ENCODE results near the gene MDP1. TPM values are rescaled to one million over a fixed set of nuclear protein-coding genes. Genes with fewer than 3 reads are reported as not detected.

MDP1 gene
- total RNA-seq, 1 donor from 2014 or later = 3.9 TPM

GRCh38 chr14:24181371-24182077, 34.3 kb downstream of the MDP1 start:
- DNase-seq (ENCODE audit: low spot score) = no peak

DNA sequence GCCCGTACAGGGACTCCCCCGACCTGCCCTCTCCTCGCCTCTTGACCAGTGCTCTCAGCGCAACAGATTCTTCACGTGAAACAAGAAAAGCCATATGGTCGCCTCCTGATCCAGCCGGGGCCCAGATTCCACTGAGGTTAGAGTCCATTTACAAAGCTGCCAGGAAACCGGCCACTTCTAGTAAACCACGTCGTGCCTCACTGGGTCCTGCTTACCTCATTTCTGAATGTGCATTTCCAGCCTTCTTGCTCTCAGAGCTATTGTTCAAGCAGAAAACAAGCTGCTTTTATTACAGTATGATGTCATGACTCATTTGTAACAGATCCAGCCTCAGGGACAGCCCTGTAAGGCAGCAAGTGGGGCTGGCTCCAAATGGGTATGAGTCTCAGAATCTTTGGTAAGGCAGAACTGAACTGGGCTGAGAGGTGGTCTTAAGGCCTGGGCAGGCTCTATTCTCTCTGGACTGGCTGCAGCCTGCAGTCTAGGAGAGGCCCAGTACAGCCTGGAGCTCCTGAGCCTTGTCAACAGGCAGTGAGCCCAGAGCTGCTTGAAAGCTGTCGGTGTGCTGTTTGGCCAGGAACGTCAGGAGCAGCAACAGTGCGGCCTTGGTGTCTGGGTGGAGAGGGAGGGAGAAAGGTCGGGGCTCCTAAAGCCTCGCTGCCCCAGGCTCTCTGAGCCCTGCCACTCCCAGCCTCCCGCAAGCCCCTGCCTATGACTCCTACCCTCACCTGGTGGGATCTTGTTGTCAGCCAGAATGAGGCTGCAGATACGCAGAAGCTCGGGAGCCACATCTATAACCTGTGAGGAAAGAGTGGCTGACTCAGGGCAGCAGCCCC, 35.7 kb downstream of the MDP1 start:
- DNase-seq (ENCODE audit: low spot score) = no peak

DNA sequence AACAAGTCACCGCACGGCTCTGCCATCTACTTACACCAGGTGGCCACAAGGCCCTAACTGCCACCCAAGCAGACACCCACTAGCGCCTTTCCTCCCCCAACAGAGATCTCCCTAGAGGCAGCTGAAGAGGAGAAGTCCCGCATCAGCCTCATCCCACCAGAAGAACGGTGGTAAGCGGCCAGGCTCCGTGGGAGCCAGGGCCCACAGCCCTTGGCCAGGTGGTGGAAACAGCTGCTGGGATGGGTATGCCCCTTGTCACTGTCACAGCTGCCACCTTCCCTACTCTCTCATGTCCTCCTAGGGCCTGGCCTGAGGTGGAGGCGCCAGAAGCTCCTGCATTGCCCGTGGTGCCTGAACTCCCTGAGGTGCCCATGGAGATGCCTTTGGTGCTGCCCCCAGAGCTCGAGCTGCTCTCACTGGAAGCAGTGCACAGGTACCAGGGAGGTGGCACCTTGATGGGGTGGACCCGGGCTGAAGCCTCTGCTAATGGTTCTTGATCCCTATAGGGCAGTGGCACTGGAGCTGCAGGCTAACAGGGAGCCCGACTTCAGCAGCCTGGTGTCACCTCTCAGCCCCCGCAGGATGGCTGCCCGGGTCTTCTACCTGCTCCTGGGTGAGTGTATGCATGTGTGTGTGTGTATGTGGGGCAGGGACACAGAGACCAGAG, 36.4 kb downstream of the MDP1 start:
- DNase-seq (ENCODE audit: low spot score) = no peak

DNA sequence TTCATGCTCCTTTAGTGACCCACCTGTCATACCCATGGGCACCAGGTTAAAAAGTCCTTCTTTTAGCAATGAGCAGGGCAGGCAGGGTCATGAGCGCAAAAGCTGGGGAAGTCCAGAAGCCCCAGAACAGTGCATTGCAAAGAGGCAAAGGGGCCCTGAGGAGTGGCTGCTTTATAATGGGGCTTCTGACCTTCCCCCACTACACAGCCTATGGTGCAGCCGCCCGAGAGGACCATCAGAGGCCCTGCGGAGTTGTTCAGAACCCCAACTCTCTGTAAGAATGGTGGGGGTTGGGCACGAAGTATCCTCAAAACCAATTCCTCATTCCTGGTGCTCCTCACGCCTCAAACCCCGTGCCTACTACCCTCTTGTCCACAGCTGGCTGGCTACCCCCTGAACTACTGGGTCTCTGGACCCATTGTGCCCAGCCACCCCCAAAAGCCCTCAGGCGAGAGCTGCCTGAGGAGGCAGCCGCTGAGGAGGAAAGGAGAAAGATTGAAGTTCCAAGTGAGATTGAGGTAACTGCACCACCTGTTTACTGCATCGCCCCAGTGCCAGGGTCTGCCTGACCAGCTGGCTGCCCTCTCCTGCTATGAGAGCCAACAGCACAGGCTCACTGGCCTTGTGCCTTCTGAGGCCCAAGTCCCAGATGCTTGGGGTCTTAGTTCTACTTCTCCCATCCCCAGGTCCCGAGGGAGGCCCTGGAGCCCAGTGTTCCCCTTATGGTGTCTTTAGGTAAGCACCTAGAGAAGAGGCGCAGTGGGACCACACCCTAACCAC, 37.3 kb downstream of the MDP1 start:
- no peak for DNase-seq (ENCODE audit: low spot score)

GRCh38 chr14:24177891-24178290, 38.0 kb downstream of the MDP1 start:
- no peak for DNase-seq (ENCODE audit: low spot score)

GRCh38 chr14:24177041-24177825, 38.6 kb downstream of the MDP1 start:
- no peak for DNase-seq (ENCODE audit: low spot score)

GRCh38 chr14:24176599-24176998, 39.3 kb downstream of the MDP1 start:
- no peak for DNase-seq (ENCODE audit: low spot score)

DNA sequence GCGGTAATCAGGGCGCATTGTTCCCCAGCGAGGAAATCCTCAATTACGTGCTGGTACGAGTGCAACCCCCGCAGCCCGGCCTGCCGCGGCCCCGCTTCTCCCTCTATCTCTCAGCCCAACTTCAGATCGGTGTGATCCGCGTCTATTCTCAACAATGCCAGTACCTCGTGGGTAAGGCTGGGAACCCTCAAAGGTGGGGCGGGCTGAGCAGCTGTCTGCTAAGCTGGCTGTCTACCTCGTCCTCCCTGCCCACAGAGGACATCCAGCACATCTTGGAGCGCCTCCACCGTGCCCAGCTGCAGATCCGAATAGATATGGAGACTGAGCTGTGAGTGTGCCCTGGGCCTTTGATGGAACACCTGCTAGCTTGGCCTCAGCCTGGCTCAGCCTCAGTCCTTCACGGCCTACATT, 43.0 kb downstream of the MDP1 start:
- DNase-seq (ENCODE audit: low spot score) = no peak

DNA sequence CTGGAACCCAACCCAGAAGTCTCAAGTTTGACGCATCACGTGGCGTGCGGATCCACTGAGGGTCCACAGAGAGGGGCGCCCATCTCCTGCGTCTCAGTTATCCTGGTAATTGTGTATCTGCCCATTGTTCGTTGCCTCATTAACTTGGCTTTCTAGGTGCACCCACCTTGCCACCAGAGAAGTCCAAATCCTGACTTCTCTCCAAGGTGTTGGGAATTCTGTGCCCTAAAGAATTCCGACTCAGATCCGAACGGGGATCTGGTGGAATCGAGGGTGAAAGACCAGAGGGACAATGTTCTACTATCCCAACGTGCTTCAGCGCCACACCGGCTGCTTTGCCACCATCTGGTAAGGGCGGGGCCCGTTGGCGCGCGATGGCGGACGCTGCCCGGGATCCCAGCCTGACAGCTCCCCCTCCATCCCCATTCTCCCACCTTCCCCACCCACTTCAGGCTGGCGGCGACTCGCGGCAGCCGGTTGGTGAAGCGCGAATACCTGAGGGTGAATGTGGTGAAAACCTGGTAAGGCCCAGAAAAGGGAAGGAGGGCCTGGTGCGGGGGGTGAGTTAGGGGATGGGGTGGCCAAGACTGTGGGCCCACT, 43.5 kb downstream of the MDP1 start:
- DNase-seq (ENCODE audit: low spot score) = no peak

- DNase-seq (ENCODE audit: low spot score) = peak; percentile 97
Measured at GRCh38 chr14:24171422-24172260, 44.2 kb downstream of the MDP1 start, which contains the start of gene REC8. Gene REC8, plus strand, starts transcription at chr14:24172080. Its CDS starts 473 bp downstream, at chr14:24172553.

DNA sequence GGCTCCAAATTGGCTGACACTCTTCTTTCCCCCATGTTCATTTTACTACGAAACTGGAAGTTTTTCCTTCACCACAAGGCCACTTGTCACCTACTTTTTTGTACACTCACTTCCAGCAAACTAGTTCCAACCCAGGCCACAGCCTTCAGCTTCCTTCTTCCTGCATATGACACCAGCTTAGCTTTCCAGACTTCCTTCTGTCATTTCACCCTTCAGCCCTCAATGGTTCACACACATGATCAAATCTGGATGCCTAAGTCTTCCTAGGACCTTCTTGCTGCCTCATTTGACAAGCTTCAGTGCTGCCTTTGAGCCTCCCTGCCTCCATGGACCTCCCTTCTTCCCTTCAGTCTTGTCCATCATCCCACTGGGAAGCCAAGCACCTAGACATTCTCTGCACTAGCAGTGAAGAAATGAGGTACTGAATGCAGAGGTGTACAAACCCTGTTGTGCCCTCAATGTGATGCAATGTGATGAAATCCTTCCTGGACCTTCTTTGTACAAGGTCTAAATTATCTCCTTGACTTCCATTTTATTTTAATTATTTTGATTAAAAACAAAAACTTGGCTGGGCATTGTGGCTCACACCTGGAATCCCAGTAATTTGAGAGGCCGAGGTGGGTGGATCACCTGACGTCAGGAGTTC, 48.3 kb downstream of the MDP1 start:
- no peak for DNase-seq (ENCODE audit: low spot score)

GRCh38 chr14:24165785-24166184, 50.1 kb downstream of the MDP1 start:
- DNase-seq (ENCODE audit: low spot score) = no peak

DNA sequence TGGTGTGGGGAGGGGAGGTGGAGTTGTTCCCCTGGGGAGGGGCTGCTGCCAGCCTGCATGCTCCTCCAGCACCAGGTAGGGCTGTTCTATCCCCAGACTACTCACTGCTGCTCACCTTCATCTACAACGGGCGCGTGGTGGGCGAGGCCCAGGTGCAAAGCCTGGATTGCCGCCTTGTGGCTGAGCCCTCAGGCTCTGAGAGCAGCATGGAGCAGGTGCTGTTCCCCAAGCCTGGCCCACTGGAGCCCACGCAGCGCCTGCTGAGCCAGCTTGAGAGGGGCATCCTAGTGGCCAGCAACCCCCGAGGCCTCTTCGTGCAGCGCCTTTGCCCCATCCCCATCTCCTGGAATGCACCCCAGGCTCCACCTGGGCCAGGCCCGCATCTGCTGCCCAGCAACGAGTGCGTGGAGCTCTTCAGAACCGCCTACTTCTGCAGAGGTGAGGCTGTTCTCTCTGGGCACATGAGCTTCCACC, 51.3 kb downstream of the MDP1 start:
- DNase-seq (ENCODE audit: low spot score) = no peak

Other genes with a start within 250 kb of the MDP1 start
- gene DHRS4L2, start 227.1 kb downstream of the MDP1 start, total RNA-seq (ENCODE audit: insufficient read depth, low replicate concordance) = 13.2 TPM
- 1.2 TPM for gene CARMIL3, start 164.1 kb downstream of the MDP1 start, total RNA-seq (ENCODE audit: insufficient read depth, low replicate concordance)
- gene CPNE6, start 144.5 kb downstream of the MDP1 start, total RNA-seq (ENCODE audit: insufficient read depth, low replicate concordance) = 2.4 TPM
- 13.2 TPM for gene PCK2, start 121.8 kb downstream of the MDP1 start, total RNA-seq (ENCODE audit: insufficient read depth, low replicate concordance)
- 37.3 TPM for gene DCAF11, start 101.3 kb downstream of the MDP1 start, total RNA-seq (ENCODE audit: insufficient read depth, low replicate concordance)
- gene NRL, start 101.1 kb downstream of the MDP1 start, total RNA-seq (ENCODE audit: insufficient read depth, low replicate concordance) = 0.24 TPM
- gene FITM1, start 85.4 kb downstream of the MDP1 start, total RNA-seq (ENCODE audit: insufficient read depth, low replicate concordance) = 3.6 TPM
- 35.4 TPM for gene PSME1, start 79.9 kb downstream of the MDP1 start, total RNA-seq (ENCODE audit: insufficient read depth, low replicate concordance)
- gene EMC9, start 74.5 kb downstream of the MDP1 start, total RNA-seq (ENCODE audit: insufficient read depth, low replicate concordance) = 25.3 TPM
- 17.1 TPM for gene PSME2, start 69.5 kb downstream of the MDP1 start, total RNA-seq (ENCODE audit: insufficient read depth, low replicate concordance)
- gene RNF31, start 68.6 kb downstream of the MDP1 start, total RNA-seq (ENCODE audit: insufficient read depth, low replicate concordance) = 22.6 TPM
- 133 TPM for gene IRF9, start 54.8 kb downstream of the MDP1 start, total RNA-seq (ENCODE audit: insufficient read depth, low replicate concordance)
- gene REC8, start 44.0 kb downstream of the MDP1 start, total RNA-seq (ENCODE audit: insufficient read depth, low replicate concordance) = 10.1 TPM
- 7.7 TPM for gene IPO4, start 27.2 kb downstream of the MDP1 start, total RNA-seq (ENCODE audit: insufficient read depth, low replicate concordance)
- gene TM9SF1, start 20.6 kb downstream of the MDP1 start, total RNA-seq (ENCODE audit: insufficient read depth, low replicate concordance) = 49.6 TPM
- not detected for gene TSSK4, start 10.4 kb downstream of the MDP1 start, total RNA-seq (ENCODE audit: insufficient read depth, low replicate concordance)
- gene CHMP4A, start 2.6 kb downstream of the MDP1 start, total RNA-seq (ENCODE audit: insufficient read depth, low replicate concordance) = 5.3 TPM
- gene NEDD8, start 16.3 kb upstream of the MDP1 start, total RNA-seq (ENCODE audit: insufficient read depth, low replicate concordance) = 68.6 TPM
- gene GMPR2, start 16.9 kb upstream of the MDP1 start, total RNA-seq (ENCODE audit: insufficient read depth, low replicate concordance) = 49.4 TPM
- gene TINF2, start 26.6 kb upstream of the MDP1 start, total RNA-seq (ENCODE audit: insufficient read depth, low replicate concordance) = 33.2 TPM
- 9.4 TPM for gene TGM1, start 47.1 kb upstream of the MDP1 start, total RNA-seq (ENCODE audit: insufficient read depth, low replicate concordance)
- 14.0 TPM for gene RABGGTA, start 55.5 kb upstream of the MDP1 start, total RNA-seq (ENCODE audit: insufficient read depth, low replicate concordance)
- 45.3 TPM for gene DHRS1, start 83.7 kb upstream of the MDP1 start, total RNA-seq (ENCODE audit: insufficient read depth, low replicate concordance)
- gene NOP9, start 83.8 kb upstream of the MDP1 start, total RNA-seq (ENCODE audit: insufficient read depth, low replicate concordance) = 12.5 TPM
- gene CIDEB, start 91.9 kb upstream of the MDP1 start, total RNA-seq (ENCODE audit: insufficient read depth, low replicate concordance) = 4.8 TPM
- gene LTB4R2, start 94.1 kb upstream of the MDP1 start, total RNA-seq (ENCODE audit: insufficient read depth, low replicate concordance) = 8.9 TPM
- gene LTB4R, start 95.4 kb upstream of the MDP1 start, total RNA-seq (ENCODE audit: insufficient read depth, low replicate concordance) = 1.4 TPM
- 8.2 TPM for gene ADCY4, start 119.0 kb upstream of the MDP1 start, total RNA-seq (ENCODE audit: insufficient read depth, low replicate concordance)
- gene RIPK3, start 123.9 kb upstream of the MDP1 start, total RNA-seq (ENCODE audit: insufficient read depth, low replicate concordance) = 5.3 TPM
- gene NFATC4, start 152.1 kb upstream of the MDP1 start, total RNA-seq (ENCODE audit: insufficient read depth, low replicate concordance) = 40.0 TPM
- gene NYNRIN, start 182.9 kb upstream of the MDP1 start, total RNA-seq (ENCODE audit: insufficient read depth, low replicate concordance) = 30.8 TPM
- gene CBLN3, start 213.6 kb upstream of the MDP1 start, total RNA-seq (ENCODE audit: insufficient read depth, low replicate concordance) = 4.1 TPM
- gene KHNYN, start 213.9 kb upstream of the MDP1 start, total RNA-seq (ENCODE audit: insufficient read depth, low replicate concordance) = 80.2 TPM
- 11.1 TPM for gene SDR39U1, start 226.7 kb upstream of the MDP1 start, total RNA-seq (ENCODE audit: insufficient read depth, low replicate concordance)

Data from umbilical cord (tissue), 2 donors.